Hepatocyte (in vitro differentiated cells): ENCODE measurements around the gene BRWD1. TPM values are rescaled to one million over a fixed set of nuclear protein-coding genes. Genes with fewer than 3 reads are reported as not detected.
"Not testable (repeated sequence)": the region's sequence is repeated elsewhere in the genome, so short reads cannot be mapped to it uniquely, and the experiment has no call there.

Source experiments
- DNase-seq: peaks from one replicate; pipeline ENCODE4 v3.0.0-alpha.2; 2016; ENCODE audit warnings: low spot score
- H2AFZ ChIP-seq: fragments of 200-600 bp; sonication (generic); 2 replicates; pipeline ENCODE4 v1.6.0; 2016; ENCODE audit warnings: antibody characterized with exemption, mild to moderate bottlenecking
- H3K27ac ChIP-seq: fragments of 200-600 bp; sonication (generic); 2 replicates; pipeline ENCODE4 v1.5.1; 2016; ENCODE audit warnings: mild to moderate bottlenecking
- H3K27me3 ChIP-seq: fragments of 200-600 bp; sonication (generic); 2 replicates; pipeline ENCODE4 v1.6.1; 2016
- H3K36me3 ChIP-seq: fragments of 200-600 bp; sonication (generic); replicated peaks from 2 replicates; pipeline ENCODE4 v1.5.1; 2016; ENCODE audit warnings: low read depth; ENCODE audit not compliant: insufficient read depth
- H3K4me1 ChIP-seq: fragments of 200-600 bp; sonication (generic); 2 replicates; pipeline ENCODE4 v1.5.1; 2016; ENCODE audit warnings: mild to moderate bottlenecking, moderate library complexity; ENCODE audit not compliant: insufficient read depth
- H3K4me2 ChIP-seq: fragments of 200-600 bp; sonication (generic); 2 replicates; pipeline ENCODE4 v1.6.0; 2016
- H3K4me3 ChIP-seq: fragments of 200-600 bp; sonication (generic); 2 replicates; pipeline ENCODE4 v1.5.1; 2016; ENCODE audit warnings: mild to moderate bottlenecking
- H3K79me2 ChIP-seq: fragments of 200-600 bp; sonication (generic); 2 replicates; pipeline ENCODE4 v1.6.0; 2017; ENCODE audit warnings: mild to moderate bottlenecking
- H3K9me2 ChIP-seq: fragments of 200-600 bp; sonication (generic); replicated peaks from 2 replicates; pipeline ENCODE4 v1.6.0; 2017; ENCODE audit warnings: mild to moderate bottlenecking; ENCODE audit not compliant: insufficient read depth
- H3K9me3 ChIP-seq: fragments of 200-600 bp; sonication (generic); 2 replicates; pipeline ENCODE4 v1.5.1; 2016; ENCODE audit warnings: low read depth, mild to moderate bottlenecking
- H4K20me1 ChIP-seq: fragments of 200-600 bp; sonication (generic); 2 replicates; pipeline ENCODE4 v1.6.0; 2016; ENCODE audit warnings: mild to moderate bottlenecking; ENCODE audit not compliant: insufficient read depth, poor library complexity, severe bottlenecking
- EZH2 ChIP-seq: fragments of 200-600 bp; sonication (generic); IDR thresholded peaks from 2 replicates; pipeline ENCODE4 v1.6.1; 2016; ENCODE audit warnings: antibody characterized with exemption, mild to moderate bottlenecking, borderline replicate concordance
- EZH2phosphoT487 ChIP-seq: fragments of 200-600 bp; sonication (generic); IDR thresholded peaks from one replicate; pipeline ENCODE4 v1.6.1; 2018; ENCODE audit warnings: antibody characterized with exemption, mild to moderate bottlenecking, low read depth, moderate library complexity; ENCODE audit not compliant: unreplicated experiment, severe bottlenecking
- WGBS: methylation state at CpG from one replicate; pipeline ENCODE4 v1.1.6; 2016; ENCODE audit warnings: low lambda C conversion rate; ENCODE audit errors: missing lambda C conversion rate; 5-methylcytosine and 5-hydroxymethylcytosine counted together
- polyA plus RNA-seq: library from polyadenylated mRNA; unstranded; fragments of >200 nt; fragmentation: Nextera tagmentation; extraction: Ambion mirVana; gene quantifications from 2 replicates; pipeline ENCODE4 v1.2.1, GENCODE V29; 2016
- total RNA-seq: library from RNA; depleted of rRNA; stranded (reverse); fragments of >200 nt; gene quantifications from 2 replicates; pipeline ENCODE4 v1.2.3, GENCODE V29; 2014
- TF ChIP-seq, protein P1 (sequence below): fragments of 200-600 bp; sonication (generic); IDR thresholded peaks from 2 replicates; pipeline ENCODE4 v1.5.1; 2016; ENCODE audit warnings: antibody characterized with exemption, mild to moderate bottlenecking; ENCODE audit not compliant: poor library complexity

Gene BRWD1
- total and polyA plus RNA-seq, 2 experiments from 2014 or later, result 17.4 to 48.3 TPM

- no peaks in the 10 kb centered on the region for H3K9me3 ChIP-seq
- peak overlapping the region; percentile 3 for H3K4me2 ChIP-seq
- WGBS, result 49% methylated on average over 14 of the region's 14 CpGs
- no peaks in the 10 kb centered on the region for H3K27me3 ChIP-seq
- peak; percentile 54 for DNase-seq
- no peaks in the 10 kb centered on the region for H3K79me2 ChIP-seq
- no peaks in the 10 kb centered on the region for H3K36me3 ChIP-seq
- no peak overlapping the region for H3K4me3 ChIP-seq
- no peaks in the 10 kb centered on the region for H3K9me2 ChIP-seq
- TF ChIP-seq EZH2 (no peak), EZH2phosphoT487 (no peak)
- TF ChIP-seq, protein P1, sequence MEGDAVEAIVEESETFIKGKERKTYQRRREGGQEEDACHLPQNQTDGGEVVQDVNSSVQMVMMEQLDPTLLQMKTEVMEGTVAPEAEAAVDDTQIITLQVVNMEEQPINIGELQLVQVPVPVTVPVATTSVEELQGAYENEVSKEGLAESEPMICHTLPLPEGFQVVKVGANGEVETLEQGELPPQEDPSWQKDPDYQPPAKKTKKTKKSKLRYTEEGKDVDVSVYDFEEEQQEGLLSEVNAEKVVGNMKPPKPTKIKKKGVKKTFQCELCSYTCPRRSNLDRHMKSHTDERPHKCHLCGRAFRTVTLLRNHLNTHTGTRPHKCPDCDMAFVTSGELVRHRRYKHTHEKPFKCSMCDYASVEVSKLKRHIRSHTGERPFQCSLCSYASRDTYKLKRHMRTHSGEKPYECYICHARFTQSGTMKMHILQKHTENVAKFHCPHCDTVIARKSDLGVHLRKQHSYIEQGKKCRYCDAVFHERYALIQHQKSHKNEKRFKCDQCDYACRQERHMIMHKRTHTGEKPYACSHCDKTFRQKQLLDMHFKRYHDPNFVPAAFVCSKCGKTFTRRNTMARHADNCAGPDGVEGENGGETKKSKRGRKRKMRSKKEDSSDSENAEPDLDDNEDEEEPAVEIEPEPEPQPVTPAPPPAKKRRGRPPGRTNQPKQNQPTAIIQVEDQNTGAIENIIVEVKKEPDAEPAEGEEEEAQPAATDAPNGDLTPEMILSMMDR, result peak; percentile 25
- peaks cover 16% of the 10 kb centered on the region for H3K4me1 ChIP-seq
- peak overlapping the region; percentile 69 for H3K27ac ChIP-seq
- no peaks in the 10 kb centered on the region for H4K20me1 ChIP-seq
- no peak overlapping the region for H2AFZ ChIP-seq
Observed at GRCh38 chr21:39137248-39138178, 175.9 kb downstream of the BRWD1 start.

- no peak overlapping the region for H2AFZ ChIP-seq
- WGBS, result 83% methylated on average over 5 of the region's 5 CpGs
Observed at GRCh38 chr21:39136711-39137110, 176.7 kb downstream of the BRWD1 start.

GRCh38 chr21:39136138-39136537 lies 177.3 kb downstream of the BRWD1 start:
- not testable (repeated sequence) for H3K4me3 ChIP-seq, H4K20me1 ChIP-seq, H3K27me3 ChIP-seq, H3K9me2 ChIP-seq, H3K79me2 ChIP-seq, H2AFZ ChIP-seq, H3K36me3 ChIP-seq, H3K4me2 ChIP-seq, H3K9me3 ChIP-seq, H3K27ac ChIP-seq
- WGBS, result 77% methylated on average over 8 of the region's 8 CpGs
- TF ChIP-seq, protein P1, result peak; percentile 37
- DNase-seq, result peak; percentile 54
- H3K4me1 ChIP-seq, result peaks cover 16% of the 10 kb centered on the region

More at GRCh38 chr21:39136711-39137110, 176.7 kb downstream of the BRWD1 start:
- peak overlapping the region; percentile 69 for H3K27ac ChIP-seq
- no peak overlapping the region for H3K4me3 ChIP-seq
- no peaks in the 10 kb centered on the region for H3K27me3 ChIP-seq
- no peaks in the 10 kb centered on the region for H3K9me2 ChIP-seq
- H3K4me1 ChIP-seq, result peaks cover 16% of the 10 kb centered on the region
- no peaks in the 10 kb centered on the region for H3K9me3 ChIP-seq
- no peaks in the 10 kb centered on the region for H4K20me1 ChIP-seq
- DNase-seq, result no peak
- TF ChIP-seq EZH2phosphoT487 (no peak), EZH2 (no peak)
- TF ChIP-seq, protein P1, result no peak
- H3K4me2 ChIP-seq, result no peak overlapping the region
- no peaks in the 10 kb centered on the region for H3K79me2 ChIP-seq
- H3K36me3 ChIP-seq, result no peaks in the 10 kb centered on the region
